Amygdala (tissue), 56 donors: Measurements from ENCODE around the gene TRIM48.
"Not testable (repeated sequence)": the region's sequence is repeated elsewhere in the genome, so short reads cannot be mapped to it uniquely, and the experiment has no call there.

Experiments used
- DNase-seq, 56 donors: peaks; one replicate each; lab custom pipeline; 2025; lab: John Stamatoyannopoulos, UW

TRIM48 gene, protein sequence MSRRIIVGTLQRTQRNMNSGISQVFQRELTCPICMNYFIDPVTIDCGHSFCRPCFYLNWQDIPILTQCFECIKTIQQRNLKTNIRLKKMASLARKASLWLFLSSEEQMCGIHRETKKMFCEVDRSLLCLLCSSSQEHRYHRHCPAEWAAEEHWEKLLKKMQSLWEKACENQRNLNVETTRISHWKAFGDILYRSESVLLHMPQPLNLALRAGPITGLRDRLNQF

GRCh38 chr11:55261855-55262254 lies at the start of gene TRIM48:
TRIM48 (plus strand) TSS chr11:55262155; CDS start chr11:55262268, 113 bp downstream.
- not testable (repeated sequence) for DNase-seq

DNA sequence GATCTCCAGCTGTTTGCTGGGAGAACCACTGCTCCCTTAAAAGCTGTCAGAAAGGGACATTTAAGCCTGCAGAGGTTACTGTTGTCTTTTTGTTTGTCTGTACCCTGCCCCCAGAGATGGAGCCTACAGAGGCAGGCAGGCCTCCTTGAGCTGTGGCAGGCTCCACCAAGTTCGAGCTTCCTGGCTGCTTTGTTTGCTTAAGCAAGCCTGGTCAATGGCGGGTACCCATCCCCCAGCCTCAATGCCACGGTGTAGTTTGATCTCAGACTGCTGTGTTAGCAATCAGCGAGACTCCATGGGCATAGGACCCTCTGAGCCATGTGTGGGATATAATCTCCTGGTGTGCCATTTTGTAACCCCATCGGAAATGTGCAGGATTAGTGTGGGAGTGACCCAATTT lies 23.6 kb upstream of the TRIM48 start:
- DNase-seq = not testable (repeated sequence)

DNA sequence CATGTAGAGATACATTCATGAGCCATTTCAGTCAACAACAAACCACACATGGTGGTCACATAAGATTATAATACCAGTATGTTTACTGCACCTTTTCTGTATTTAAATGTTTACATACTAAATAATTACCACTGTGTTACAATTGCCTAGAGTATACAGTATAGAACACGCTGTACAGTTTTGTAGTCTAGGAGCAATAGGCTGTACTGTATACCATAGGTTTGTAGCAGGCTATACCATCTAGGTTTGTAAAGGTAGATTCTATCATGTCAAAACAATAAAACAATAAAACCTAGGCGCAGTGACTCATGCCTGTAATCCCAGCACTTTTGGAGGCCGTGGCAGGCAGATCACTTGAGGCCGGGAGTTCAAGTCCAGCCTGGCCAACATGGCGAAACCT lies 1.1 kb downstream of the TRIM48 start:
- DNase-seq = no peak
